C1 segment of cervical spinal cord (tissue), 14 donors: ENCODE results near the gene MACROD2.
A peak's percentile ranks its signal among the peaks of the same experiment; 100 is the strongest.

ENCODE experiments used
- DNase-seq, 14 donors: peaks; one replicate each; lab custom pipeline; 2025; lab: John Stamatoyannopoulos, UW

The MACROD2 gene

GRCh38 chr20:14744723-14745122 is 749.4 kb downstream of the MACROD2 start:
- no peak for DNase-seq

DNA sequence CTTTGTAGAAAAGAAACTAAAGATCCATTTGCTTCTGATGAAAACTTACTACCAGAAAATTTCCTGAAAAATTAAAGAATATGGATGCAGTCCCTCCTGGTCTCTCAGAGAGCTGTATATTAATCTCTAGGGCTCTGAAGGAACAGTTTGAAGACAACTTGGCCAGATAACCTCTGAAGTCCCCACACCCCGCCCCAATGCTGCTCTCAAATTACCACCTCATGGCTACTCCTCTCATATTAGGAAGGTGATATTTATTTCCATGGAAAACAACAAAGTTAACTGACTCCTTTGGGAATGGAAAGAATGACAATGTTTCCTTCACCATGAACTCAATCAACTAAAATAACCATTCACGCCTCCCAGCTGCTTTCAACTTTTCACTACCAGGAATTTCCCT is 750.5 kb downstream of the MACROD2 start:
- no peak for DNase-seq

DNA sequence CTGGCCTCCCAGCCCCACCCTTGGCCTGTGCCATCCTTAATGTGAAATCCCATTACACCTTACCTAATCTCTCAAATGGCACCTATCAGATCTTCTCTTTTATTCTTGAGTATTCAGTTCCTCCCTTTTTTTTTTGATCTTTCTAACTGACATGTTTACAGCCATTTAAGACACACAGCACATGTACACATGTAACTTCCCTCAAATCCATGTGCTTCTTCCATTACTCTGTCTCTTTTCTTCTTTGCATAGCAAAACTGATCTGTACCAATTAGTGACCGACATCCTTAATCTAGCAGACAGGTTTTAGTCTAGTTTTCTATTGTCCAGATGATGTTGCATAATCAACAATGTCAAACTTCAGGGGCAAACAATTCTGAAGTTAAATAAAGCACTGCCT is 755.9 kb downstream of the MACROD2 start:
- no peak for DNase-seq

- no peak for DNase-seq
Observed at GRCh38 chr20:14757728-14758127, 762.4 kb downstream of the MACROD2 start.

DNA sequence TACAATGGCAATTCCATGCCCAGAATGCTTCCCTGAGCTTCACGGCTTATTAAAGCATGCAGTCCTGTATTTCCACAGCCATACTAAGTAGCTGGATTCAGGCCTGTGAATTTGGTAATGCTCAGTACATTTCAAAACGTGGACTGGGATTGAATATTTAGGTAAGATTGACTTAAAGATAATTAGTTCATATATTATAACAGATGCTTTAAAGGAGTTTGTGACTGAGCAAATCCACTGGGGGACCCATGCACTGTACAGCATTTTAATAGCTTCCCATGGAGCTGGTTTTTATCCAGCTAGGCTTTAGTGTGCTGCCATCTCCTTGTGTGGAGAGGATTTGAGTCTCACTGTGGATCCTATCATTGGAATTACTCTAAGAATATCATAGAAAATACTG is 763.0 kb downstream of the MACROD2 start:
- no peak for DNase-seq

- DNase-seq = no peak
Observed at GRCh38 chr20:14759979-14760378, 764.7 kb downstream of the MACROD2 start.

GRCh38 chr20:14761903-14762302 is 766.6 kb downstream of the MACROD2 start:
- no peak for DNase-seq

GRCh38 chr20:14764511-14765369 is 769.4 kb downstream of the MACROD2 start:
- DNase-seq = no peak

- no peak for DNase-seq
Observed at GRCh38 chr20:14765370-14765701, 770.0 kb downstream of the MACROD2 start.

DNA sequence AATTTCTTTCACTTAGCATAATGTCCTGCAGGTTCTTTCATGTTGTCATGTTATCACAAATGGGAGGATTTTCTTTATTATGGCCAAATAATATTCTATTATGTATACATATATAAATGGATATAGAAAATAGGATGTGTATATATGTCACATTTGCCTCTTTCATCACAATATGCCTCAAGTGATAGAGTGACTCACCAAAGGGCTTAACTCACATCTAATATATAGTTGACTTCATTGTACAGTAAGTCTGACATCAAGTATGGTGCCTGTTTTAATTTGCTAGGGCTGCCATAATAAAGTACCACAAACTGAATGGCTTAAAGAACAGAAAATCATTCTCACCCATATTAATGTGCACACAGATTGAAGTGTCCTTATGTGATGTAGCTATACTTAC is 778.2 kb downstream of the MACROD2 start:
- DNase-seq = no peak

DNA sequence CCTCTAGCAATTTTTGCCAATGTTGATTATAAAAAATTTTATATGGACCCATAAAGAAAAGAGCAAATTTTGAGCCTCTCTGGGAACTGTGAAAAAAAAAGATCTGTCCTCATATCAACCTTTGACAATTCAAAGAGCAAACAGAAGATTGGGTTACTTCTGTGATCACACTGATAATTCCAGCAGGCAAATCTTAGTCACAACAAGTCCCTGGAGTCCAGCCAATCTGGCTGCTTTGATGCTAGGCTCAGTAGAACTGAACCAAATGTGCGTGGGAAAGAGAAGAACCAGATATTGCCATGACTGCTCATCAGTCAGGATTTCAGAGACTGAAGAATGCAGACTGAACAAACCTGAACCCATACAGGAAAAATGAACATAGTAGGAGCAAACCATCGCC is 780.5 kb downstream of the MACROD2 start:
- peak in 1 of 14 donors; percentile 22 for DNase-seq

DNA sequence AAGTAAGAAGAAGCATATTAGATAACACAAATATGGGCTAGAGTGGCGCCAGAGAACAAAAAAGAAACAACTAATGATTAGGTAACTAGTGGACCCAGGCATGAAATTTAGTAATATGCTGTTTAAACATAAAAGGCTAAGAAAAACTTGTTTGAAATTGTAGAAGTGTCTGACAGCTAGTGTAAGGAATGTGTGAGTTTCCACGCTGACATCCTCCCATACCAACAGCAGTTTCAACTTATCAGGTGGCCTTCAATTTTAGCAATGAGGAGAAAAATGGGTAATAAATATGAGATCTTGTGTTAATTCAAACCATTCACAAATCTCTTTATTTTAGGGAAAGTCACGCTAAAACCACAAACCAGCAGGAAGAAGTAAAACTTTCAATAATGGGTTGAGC is 782.3 kb downstream of the MACROD2 start:
- no peak for DNase-seq

DNA sequence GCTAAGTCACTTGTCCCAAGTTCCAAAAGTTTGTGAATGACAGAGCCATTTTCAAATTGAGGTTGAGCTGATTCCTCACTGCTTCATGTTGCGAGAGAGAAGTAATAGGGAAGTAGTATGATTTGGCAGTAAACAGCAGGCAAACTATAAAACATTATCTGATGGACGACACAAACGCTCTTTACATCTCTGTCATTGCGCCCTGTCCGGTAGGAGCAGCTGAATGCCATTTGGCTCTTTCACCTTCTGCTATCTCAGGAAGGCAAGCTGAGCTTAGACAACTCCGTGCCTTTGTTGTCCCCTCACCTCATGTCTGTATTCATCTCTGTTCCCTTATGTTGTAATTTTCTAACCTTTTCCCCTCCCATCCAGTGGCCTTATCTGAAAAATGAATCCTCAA is 782.8 kb downstream of the MACROD2 start:
- no peak for DNase-seq

- DNase-seq = no peak
Observed at GRCh38 chr20:14778875-14779274, 783.6 kb downstream of the MACROD2 start.

GRCh38 chr20:14780508-14780907 is 785.2 kb downstream of the MACROD2 start:
- DNase-seq = no peak

DNA sequence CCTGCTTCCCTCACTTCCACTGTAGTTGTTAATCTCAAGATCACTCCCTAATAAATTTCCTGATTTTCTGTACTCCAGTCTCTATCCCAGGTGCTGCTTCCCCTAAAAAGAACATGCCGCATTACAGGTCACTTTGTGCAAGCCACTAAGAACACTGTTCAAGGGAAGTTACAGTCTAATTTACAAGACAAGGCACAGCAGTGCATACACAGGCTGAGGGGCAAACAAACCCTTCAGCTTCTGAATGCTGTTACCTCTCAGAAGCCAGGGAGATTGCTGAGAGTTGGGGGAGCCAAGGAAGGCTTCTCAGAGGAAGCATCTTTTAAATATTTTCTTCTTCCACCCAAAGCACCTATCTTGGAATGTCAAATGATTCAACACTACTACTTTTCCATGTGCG is 787.4 kb downstream of the MACROD2 start:
- DNase-seq = no peak

- DNase-seq = no peak
Observed at GRCh38 chr20:14783766-14784165, 788.5 kb downstream of the MACROD2 start.

DNA sequence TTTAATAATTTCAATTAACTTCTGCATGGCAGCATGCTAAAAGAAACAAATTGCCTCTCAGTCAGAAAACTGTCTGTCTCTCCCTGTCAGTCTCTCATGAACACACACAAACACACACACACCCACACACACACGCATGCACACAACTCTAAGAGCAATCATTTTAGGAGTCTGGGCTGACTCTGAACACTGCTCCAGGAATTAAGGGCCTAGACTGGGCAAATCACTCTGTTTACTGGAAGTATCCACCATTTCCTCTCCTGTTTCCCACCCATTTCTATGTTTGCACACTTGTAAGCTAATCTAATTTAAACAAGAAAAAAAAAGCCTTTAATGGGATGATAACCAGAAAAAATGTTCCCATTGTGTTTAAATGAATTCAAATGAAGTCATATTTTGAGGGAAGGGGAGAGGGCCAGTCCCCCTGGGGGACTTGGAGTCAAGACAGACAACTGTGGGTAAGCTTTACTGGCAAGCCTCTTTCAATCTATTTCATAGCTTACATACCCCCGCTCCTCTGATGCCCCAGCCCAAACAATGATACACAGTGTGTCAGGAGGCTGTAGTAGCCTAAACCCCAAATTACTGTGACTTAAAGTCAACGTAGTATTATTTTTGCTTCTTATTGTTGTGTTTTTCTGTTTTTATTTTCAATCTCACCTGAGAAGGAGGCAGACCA is 789.9 kb downstream of the MACROD2 start:
- no peak for DNase-seq

DNA sequence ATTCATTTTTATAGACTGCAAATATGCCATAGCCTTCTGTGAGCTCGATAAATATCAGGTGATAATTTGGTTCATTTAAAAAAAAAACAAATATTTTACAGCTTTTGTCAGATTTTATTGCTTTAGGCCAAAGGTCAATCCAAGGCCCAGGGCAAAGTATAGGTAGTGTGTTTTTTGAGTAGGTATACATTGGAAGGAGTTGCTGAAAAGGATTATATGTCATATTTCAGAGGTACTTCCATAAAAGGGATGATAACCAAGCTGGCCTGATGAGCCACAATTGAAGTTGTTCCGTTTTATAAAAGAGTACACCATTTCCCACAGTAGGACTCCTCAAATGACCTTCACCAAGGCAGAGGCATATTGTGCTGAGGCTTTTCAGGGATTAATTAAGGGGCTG is 794.9 kb downstream of the MACROD2 start:
- no peak for DNase-seq

- DNase-seq = no peak
Observed at GRCh38 chr20:14790771-14791620, 795.7 kb downstream of the MACROD2 start.

- no peak for DNase-seq
Observed at GRCh38 chr20:14792915-14793314, 797.6 kb downstream of the MACROD2 start.

DNA sequence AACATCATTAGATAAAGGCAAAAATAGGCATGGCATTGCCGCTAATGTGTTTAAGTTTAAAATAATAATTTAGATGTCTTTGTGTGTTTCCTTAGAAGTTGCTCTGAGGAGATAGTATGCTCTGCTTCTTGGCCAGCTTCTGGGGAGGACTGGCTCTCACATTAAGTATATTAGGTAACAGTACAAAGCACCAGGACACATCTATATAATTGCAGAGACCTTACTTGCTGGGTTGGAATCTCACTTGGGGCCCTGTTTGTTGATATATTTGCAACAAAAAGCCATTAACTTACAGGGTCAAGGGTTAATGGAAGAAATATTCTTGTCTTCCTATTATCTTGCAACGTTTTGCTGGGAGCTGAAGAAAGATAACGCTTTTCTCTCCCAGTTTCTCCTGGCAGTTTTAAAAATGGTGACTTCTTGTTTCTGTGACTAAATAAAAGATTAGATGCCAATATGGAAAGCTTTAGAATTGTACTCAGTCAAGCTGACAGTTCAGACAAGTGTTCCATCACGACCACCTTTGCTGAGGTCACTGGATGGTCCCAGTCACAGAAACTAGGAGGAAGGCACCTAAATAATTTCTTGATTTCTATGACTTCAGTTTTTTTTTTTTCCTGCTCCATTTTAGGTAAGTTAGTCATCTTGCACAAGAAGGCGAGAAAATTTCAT is 804.4 kb downstream of the MACROD2 start:
- DNase-seq = no peak
